Vagina (tissue), 2 donors: ENCODE data around the gene ROR2.

Experiments used
- CTCF ChIP-seq, 3 experiments: fragments of 450-650 bp in 2 of 3; fragments of 200-600 bp in 1 of 3; sonication (generic) in 1 of 3; IDR thresholded peaks; one replicate each; pipeline ENCODE4 v1.5.1; 2017 to 2019; ENCODE audit warnings: antibody characterized with exemption in 3 of 3, mild to moderate bottlenecking in 2 of 3, moderate library complexity in 2 of 3
- POLR2A ChIP-seq, 2 donors: fragments of 450-650 bp; IDR thresholded peaks; one replicate each; pipeline ENCODE4 v1.6.1; 2017; ENCODE audit warnings: antibody characterized with exemption in 2 of 2, mild to moderate bottlenecking in 2 of 2, moderate library complexity in 2 of 2
- POLR2AphosphoS5 ChIP-seq, 2 donors: sonication (generic); formaldehyde crosslinking; IDR thresholded peaks; one replicate each; pipeline ENCODE4 v1.9.0; 2017; ENCODE audit warnings: antibody characterized with exemption in 2 of 2, mild to moderate bottlenecking in 2 of 2, low read depth in 1 of 2; ENCODE audit not compliant: insufficient read depth in 1 of 2

- TF ChIP-seq CTCF (IDR thresholded peaks at IDR 0.05) (no peak), POLR2AphosphoS5 (IDR thresholded peaks at IDR 0.05; ENCODE audit: insufficient read depth in 1 of 2, low read depth in 1 of 2) (no peak), POLR2A (IDR thresholded peaks at IDR 0.05) (no peak)
These were observed 93.6 kb downstream of the ROR2 start for GRCh38 chr9:91856419-91856818.
